ENCODE data around the gene ATXN7L1.

Gene ATXN7L1

GRCh38 chr7:105723572-105723971, 152.8 kb downstream of the ATXN7L1 start:
- Histone ChIP-seq H3K4me3 (no peak overlapping the region), H3K27ac (no peak overlapping the region)
- TF ChIP-seq CTCF (IDR thresholded peaks at IDR 0.05) = no peak
- DNase-seq (ENCODE audit: low spot score) = no peak

- no peak for DNase-seq (ENCODE audit: low spot score)
- no peak overlapping the region for H3K27ac ChIP-seq
- no peak for TF ChIP-seq CTCF (IDR thresholded peaks at IDR 0.05)
- H3K4me3 ChIP-seq = no peak overlapping the region
Observed at GRCh38 chr7:105721571-105722104, 154.8 kb downstream of the ATXN7L1 start.

DNA sequence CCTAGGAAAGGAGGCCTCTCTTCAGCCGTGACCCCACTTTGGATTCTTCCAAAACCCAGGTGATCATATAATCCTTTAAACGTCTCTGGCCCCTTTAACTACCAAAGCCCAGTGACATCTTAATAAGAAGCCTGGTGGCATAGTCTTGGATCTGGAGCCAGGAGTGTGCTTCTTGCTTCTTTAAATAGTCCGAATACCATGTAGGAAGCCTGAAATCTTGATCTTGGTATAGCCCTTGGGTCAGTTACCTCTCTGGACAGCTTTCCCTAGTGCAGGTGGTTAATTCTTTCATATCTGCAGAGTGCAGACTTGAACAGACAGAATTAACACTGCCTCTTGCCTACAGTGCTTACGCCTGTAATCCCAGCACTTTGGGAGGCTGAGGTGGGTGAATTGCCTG, 156.5 kb downstream of the ATXN7L1 start:
- Histone ChIP-seq H3K4me3 (no peak overlapping the region), H3K27ac (no peak overlapping the region)
- no peak for DNase-seq (ENCODE audit: low spot score)
- TF ChIP-seq CTCF (IDR thresholded peaks at IDR 0.05) = no peak

GRCh38 chr7:105719395-105719794, 157.0 kb downstream of the ATXN7L1 start:
- no peak for DNase-seq (ENCODE audit: low spot score)
- no peak for TF ChIP-seq CTCF (IDR thresholded peaks at IDR 0.05)
- H3K4me3 ChIP-seq = no peak overlapping the region
- H3K27ac ChIP-seq = no peak overlapping the region

GRCh38 chr7:105718511-105718925, 157.9 kb downstream of the ATXN7L1 start:
- Histone ChIP-seq H3K4me3 (no peak overlapping the region), H3K27ac (no peak overlapping the region)
- TF ChIP-seq CTCF (IDR thresholded peaks at IDR 0.05) = no peak
- no peak for DNase-seq (ENCODE audit: low spot score)

GRCh38 chr7:105715528-105715927, 160.9 kb downstream of the ATXN7L1 start:
- no peak for DNase-seq (ENCODE audit: low spot score)
- TF ChIP-seq CTCF (IDR thresholded peaks at IDR 0.05) = no peak
- no peak overlapping the region for H3K27ac ChIP-seq
- no peak overlapping the region for H3K4me3 ChIP-seq

Measured in coronary artery (tissue), 2 donors.